MM.1S (cell line): ENCODE measurements around the gene PPP2R2C.

Source experiments
- CTCF ChIP-seq: fragments of 300-600 bp; sonication (generic); IDR thresholded peaks from 2 replicates; pipeline ENCODE4 v1.5.1; 2016; ENCODE audit warnings: antibody characterized with exemption, low read length, mixed read lengths
- EZH2 ChIP-seq: fragments of 300-600 bp; sonication (generic); optimal IDR thresholded peaks from 2 replicates; pipeline ENCODE3; 2017; ENCODE audit warnings: low read depth, mild to moderate bottlenecking, antibody characterized with exemption, low read length, mixed read lengths

- TF ChIP-seq CTCF (no peak), EZH2 (no peak)
Observed at GRCh38 chr4:6306299-6306698, 166.1 kb downstream of the PPP2R2C start.
